Stimulated activated CD4-positive, alpha-beta T cell treated with anti-CD3 and anti-CD28 coated beads, Interleukin-4, amount 100 ng/mL, for 24 hours (primary cell): ENCODE results near the gene CDK8.
"Not testable (repeated sequence)": the region's sequence is repeated elsewhere in the genome, so short reads cannot be mapped to it uniquely, and the experiment has no call there.

Source experiments
- DNase-seq: peaks from one replicate; pipeline ENCODE4 v3.0.0-alpha.2; 2020

Gene CDK8

GRCh38 chr13:26253787-26254582 is at the start of gene CDK8:
CDK8 (plus strand) TSS chr13:26254129; CDS start chr13:26254642, 513 bp downstream.
- peak; percentile 89 for DNase-seq

GRCh38 chr13:26208287-26208686 is 45.6 kb upstream of the CDK8 start:
- DNase-seq, result no peak

- DNase-seq, result no peak
These were observed 40.6 kb upstream of the CDK8 start for GRCh38 chr13:26213345-26213744.

- no peak for DNase-seq
These were observed 39.9 kb upstream of the CDK8 start for GRCh38 chr13:26213982-26214381.

- no peak for DNase-seq
These were observed 37.9 kb upstream of the CDK8 start for GRCh38 chr13:26216042-26216441.

GRCh38 chr13:26219726-26220125 is 34.2 kb upstream of the CDK8 start:
- DNase-seq, result no peak

DNA sequence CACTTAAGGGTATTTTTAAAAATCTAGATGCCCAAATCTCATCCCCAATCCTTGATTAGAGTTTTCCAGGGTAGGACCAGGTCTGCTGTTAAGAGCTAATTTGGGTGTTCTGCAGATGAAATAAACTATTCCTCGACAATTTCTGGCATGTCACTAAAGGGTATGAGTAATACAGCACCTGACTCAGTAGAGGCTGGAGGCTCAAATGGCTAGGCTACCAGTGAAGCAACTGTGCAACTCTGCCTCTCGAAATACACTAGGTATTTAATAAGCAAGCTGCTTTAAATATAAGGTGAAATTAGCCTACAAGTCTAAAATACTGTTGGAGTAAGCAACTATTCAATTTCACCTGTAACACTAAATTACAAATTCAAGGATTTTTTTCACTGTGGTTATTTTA is 33.4 kb upstream of the CDK8 start:
- no peak for DNase-seq

DNA sequence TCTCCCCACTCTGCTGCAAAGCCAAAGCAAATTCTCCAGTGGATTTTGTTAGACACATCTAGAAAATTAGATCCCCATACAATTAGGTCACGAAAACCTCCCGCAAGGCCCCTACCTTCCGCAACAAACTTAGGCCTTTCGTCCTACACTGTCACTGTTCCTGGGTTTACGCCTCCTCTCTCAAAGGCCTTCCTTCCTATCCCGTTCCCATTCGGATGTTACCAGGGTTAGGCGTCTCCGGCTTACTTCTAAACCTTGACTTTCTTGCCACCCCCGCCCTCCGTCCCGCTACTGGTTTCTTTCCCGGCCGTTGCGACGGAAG is 32.6 kb upstream of the CDK8 start:
- no peak for DNase-seq

- DNase-seq, result peak; percentile 88
These were observed 32.0 kb upstream of the CDK8 start, which contains the start of gene RNF6 for GRCh38 chr13:26221721-26222519. RNF6 (minus strand) TSS chr13:26222314; CDS start chr13:26219649, 2,665 bp downstream.

DNA sequence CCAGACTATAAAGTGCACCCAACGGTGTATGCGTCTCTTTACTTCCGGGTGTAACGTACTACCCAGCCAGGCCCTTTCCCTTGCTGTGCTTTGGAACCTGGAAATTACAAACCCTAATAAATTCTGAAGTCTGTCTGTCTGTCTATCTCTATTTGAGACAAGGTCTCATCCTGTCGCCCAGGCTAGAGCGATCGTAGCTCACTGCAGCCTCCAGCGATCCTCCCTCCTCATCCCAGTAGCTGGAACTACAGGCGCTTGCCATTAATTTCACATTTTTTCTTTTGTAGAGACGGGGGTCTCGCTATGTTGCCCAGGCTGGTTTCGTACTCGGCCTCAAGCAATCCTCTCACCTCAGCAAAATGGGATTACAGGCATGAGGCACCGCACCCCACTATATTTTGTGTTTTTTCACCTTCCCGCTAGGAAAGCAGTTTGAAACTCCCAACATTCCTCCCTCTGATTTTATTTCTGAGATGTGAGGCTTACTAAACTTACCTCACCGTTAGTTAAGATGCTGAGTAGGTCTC is 31.3 kb upstream of the CDK8 start:
- DNase-seq, result no peak

- DNase-seq, result no peak
These were observed 27.9 kb upstream of the CDK8 start for GRCh38 chr13:26225896-26226617.

GRCh38 chr13:26227166-26227971 is 26.6 kb upstream of the CDK8 start:
- no peak for DNase-seq

DNA sequence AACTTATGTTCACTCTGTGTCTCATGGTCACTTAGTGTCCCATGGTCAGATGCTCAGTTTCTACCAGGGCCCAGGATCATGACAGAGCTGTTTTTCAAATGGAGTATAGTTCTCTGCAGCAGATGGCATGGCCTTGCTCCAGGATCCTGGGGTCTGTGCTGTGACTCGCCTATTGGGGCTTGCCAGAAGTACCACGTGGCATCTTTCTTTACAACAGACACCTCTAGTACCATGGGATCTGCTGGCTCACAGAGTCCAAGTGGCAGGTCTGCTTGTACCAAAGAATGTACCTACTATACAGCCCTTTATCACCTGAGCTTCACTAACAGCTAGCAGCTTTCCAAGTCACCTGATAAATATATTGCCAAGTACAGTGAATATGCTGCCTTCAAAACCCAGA is 25.8 kb upstream of the CDK8 start:
- no peak for DNase-seq

DNA sequence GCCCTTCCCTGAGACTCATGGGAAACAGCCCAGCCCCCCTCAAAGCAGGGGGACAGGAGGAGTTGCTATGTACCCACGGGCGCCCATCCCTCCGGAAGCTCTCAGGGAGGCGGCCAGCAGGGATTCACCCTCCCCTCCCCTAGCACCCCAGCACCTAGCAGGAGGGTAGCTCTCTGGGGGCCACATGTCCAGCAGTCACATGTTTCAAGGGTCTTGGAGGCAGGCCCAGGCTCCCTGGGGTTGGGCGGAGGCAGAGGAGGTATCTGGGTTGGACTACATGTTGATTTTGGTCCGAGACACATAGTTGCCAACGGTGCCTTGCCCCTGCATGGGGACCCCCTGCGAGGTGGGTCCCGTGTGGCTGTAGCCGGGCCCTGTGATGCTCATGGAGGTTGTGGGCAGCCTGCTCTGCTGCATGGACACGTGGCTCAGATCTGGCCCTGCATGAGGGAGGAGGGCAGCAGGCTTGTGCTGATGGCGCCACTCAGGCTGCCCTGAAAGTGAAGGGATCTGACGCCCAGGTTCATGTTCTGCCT is 24.8 kb upstream of the CDK8 start:
- DNase-seq, result no peak

- no peak for DNase-seq
These were observed 23.2 kb upstream of the CDK8 start for GRCh38 chr13:26230703-26231102.

DNA sequence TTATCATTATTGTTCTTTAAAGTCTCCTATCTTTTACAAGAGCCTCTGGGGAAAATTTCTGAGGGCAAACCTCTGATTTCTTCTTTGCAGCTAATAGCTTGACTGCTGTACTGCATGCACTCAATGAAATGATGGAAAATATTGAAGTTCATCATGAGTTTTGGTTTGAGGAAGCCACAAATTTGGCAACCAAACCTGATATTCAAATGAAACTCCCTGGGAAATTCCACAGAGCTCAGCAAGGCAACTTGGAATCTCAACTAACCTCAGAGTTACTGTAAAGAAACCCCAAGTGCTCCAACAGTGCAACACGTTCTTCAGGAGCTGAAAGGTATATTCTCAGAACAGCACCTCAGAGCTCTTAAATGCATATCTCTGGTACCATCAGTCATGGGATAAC is 17.6 kb upstream of the CDK8 start:
- DNase-seq, result no peak

DNA sequence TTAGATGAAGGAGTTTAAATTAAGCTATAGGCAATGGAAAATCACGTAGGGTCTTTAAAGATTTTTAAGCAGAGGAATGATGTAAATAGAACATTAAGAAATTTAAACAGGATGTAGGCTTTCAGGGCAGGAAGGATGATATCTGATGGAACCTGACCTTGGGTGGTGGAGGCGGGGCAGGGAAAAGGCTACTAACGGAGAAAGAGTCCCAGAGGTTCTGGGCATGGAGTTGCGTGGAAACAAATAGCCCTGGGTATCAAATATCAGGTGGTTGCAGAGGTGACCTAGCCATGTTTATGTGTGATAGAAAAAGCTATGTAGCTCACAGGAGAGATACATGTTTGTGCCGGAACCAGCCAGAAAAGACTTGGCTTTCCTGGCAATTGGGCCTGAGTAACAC is 7.8 kb upstream of the CDK8 start:
- no peak for DNase-seq

DNA sequence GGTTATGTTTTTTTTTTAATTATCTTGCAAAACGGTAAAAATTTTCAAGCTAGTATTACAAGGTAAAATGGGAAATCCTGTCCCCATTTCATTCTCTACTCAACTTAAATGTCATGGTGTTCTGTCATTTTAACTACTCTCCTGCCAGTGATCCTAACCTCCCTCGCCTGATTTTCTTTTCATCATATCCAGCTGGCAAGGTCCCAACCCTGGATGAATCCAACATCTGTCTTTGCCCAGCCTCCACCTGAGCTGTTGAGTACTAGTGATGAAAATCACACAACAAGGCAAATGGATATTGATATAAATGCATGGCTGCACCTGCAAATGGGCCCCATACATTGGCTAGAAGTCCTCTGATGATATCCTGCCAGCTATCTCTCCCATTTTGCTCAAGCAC is 6.9 kb upstream of the CDK8 start:
- no peak for DNase-seq

- no peak for DNase-seq
These were observed 6.3 kb upstream of the CDK8 start for GRCh38 chr13:26247608-26248007.

DNA sequence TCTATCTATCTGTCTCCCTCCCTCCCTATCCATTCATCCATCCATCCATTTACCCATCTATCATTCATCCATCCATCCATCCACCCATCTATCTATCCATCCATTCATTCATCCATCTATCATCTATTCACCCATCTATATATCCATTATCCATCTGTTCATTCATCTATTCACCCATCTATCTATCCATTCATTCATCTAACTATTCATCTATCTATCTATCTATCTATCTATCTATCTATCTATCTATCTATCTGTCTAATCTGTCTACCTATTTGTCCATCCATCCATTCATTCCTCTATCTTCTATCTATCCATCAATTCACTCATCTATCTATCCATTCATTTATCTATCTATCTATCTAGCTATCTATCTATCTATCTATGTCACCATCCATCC is 4.4 kb upstream of the CDK8 start:
- no peak for DNase-seq

DNA sequence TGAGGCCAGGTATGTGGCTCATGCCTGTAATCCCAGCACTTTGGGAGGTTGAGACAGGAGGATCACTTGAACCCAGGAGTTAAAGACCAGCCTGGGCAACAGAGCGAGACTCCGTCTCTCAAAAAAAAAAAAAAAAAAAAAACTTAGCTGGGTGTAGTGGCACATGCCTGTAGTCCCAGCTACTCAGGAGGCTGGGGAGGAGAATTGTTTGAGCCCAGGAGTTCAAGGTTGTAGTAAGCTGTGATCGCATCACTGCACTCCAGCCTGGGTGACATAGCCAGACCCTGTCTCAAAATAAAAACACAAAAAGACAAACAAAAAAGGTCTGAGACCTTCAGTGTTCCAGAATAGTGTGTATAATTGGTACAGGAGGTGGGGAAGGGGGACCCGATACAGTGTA is 1.9 kb upstream of the CDK8 start:
- DNase-seq, result not testable (repeated sequence)

DNA sequence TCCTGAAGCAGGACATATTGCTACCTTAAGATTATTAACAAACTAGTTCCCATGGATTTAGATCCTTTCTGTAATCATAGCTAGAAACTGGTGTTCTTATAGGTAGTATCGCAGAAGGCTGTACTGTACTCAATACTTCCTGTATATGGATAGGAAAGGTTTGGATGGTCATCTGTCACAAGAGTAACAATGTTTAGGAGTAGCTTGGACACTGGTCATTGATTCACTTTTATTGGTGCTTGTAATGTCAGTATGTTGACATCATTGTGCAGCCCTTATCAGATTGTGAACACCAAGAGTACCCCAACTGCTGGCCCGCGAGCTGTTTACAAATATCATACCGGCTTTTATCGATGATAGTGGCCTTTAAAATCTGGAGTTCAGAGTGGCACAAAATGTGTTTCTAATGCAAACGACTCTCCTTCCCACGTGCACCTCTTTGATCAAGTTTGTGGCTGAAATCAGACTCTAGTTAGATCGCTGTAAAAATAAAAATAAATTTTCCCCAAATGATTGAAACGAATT is 605 bp upstream of the CDK8 start:
- DNase-seq, result no peak
